GM12874 (cell line): ENCODE results near the gene AQP12A.

Source experiments
- CTCF ChIP-seq: IDR thresholded peaks from 2 replicates; pipeline ENCODE4 v1.5.1; 2011; ENCODE audit warnings: low read depth, mild to moderate bottlenecking, control low read depth, low read length, moderate library complexity; ENCODE audit not compliant: insufficient read depth

AQP12A gene

GRCh38 chr2:240702640-240703011, 11.0 kb downstream of the AQP12A start:
- TF ChIP-seq CTCF: no peak

GRCh38 chr2:240703417-240704341, 12.0 kb downstream of the AQP12A start:
- TF ChIP-seq CTCF: no peak

GRCh38 chr2:240704651-240705050, 13.0 kb downstream of the AQP12A start:
- no peak for TF ChIP-seq CTCF

GRCh38 chr2:240705204-240705791, 13.6 kb downstream of the AQP12A start:
- TF ChIP-seq CTCF: no peak

GRCh38 chr2:240707043-240707756, 15.5 kb downstream of the AQP12A start:
- TF ChIP-seq CTCF: no peak

GRCh38 chr2:240707821-240708220, 16.2 kb downstream of the AQP12A start:
- no peak for TF ChIP-seq CTCF

GRCh38 chr2:240708457-240708856, 16.8 kb downstream of the AQP12A start:
- TF ChIP-seq CTCF: no peak
